ENCODE data around the gene HNRNPH2.

HNRNPH2 gene

DNA sequence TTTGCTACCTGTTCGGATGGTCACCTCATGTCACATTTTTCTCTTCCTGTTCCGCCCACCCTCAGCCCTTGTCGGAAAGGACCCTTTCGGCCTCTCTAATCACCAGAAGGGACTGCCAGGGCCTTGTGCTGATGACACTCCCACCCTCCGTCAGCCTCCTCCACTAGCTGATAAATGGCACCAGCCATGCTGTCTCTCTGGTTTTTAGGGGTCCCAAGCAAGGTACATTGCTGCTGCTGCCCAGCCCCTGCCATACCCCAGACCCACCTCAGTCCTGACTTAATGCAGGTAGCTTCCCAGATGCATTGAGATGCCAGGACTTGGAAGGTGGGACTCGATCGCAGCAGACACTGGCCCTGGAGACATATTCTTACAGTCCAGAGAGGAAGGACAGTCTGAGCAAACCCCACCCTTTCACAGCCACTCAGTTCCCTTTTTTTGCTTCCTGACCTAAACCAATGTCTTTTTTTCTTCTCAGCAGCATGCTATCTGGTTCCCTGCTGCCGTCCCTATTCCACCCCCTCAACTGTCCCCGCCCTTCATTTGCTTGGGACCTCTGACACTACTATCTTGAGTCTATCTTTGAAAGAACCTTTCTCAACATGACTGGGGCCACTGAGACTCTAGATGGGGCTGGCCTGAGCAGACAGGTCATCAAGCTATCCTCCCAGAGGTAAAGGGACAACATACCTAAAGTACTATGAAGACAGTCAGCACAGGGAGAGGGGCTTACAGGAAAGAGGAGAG, 22.1 kb upstream of the HNRNPH2 start, which contains the start of gene BTK:
Gene BTK (minus strand): TSS at position 397 of the 747 bp plus-strand sequence. CDS start 10,907 bp downstream, outside the sequence.
- peak; percentile 55 for DNase-seq (ENCODE audit: low spot score)
- in situ Hi-C loops (cut with MboI; ENCODE audit: low pct_unique_long_range_greater_than_20kb, low sequenced_read_pairs, unreplicated experiment): no loop called here
- TF ChIP-seq, protein P1, sequence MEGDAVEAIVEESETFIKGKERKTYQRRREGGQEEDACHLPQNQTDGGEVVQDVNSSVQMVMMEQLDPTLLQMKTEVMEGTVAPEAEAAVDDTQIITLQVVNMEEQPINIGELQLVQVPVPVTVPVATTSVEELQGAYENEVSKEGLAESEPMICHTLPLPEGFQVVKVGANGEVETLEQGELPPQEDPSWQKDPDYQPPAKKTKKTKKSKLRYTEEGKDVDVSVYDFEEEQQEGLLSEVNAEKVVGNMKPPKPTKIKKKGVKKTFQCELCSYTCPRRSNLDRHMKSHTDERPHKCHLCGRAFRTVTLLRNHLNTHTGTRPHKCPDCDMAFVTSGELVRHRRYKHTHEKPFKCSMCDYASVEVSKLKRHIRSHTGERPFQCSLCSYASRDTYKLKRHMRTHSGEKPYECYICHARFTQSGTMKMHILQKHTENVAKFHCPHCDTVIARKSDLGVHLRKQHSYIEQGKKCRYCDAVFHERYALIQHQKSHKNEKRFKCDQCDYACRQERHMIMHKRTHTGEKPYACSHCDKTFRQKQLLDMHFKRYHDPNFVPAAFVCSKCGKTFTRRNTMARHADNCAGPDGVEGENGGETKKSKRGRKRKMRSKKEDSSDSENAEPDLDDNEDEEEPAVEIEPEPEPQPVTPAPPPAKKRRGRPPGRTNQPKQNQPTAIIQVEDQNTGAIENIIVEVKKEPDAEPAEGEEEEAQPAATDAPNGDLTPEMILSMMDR (IDR thresholded peaks at IDR 0.05; ENCODE audit: extremely low read depth, insufficient read depth, missing control alignments): no peak

DNA sequence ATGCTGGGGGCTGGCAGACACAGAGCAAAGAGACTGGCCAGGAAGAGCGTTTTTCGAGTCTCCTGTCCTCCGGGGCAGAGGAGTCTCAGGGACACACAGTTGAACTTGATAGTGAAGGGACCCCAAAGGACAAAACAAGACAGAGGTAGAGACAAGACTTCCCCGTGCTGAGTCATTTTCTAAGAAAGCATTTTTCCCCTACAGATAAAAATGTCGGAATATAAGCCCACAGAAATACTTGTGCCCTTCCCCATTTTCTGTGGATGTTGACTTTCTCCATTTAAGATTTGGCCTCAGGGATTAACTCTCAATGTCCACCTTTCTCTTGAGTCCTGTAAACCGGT, 21.5 kb upstream of the HNRNPH2 start:
- in situ Hi-C loops (cut with MboI; ENCODE audit: low pct_unique_long_range_greater_than_20kb, low sequenced_read_pairs, unreplicated experiment): no loop called here
- TF ChIP-seq, protein P1 (IDR thresholded peaks at IDR 0.05; ENCODE audit: extremely low read depth, insufficient read depth, missing control alignments): no peak
- no peak for DNase-seq (ENCODE audit: low spot score)

DNA sequence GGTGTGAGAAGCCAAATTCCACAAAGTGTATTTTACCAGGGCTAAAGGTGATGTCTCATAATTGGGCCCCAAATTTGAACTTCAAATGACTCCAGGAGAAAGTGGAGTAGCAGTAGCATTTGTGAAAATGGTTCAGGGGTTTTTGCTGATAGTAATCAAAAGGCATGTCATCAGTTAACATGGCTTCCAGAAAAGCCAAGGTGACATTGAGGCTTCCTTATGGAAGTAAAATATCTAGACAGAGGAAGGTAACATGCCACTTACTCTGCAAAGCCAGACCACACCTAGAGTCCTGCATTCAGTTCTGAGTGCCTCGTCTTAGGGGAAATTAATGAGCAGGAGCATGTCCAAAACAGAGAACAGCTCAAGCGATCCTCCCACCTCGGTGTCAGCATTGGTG, 19.4 kb upstream of the HNRNPH2 start:
- TF ChIP-seq, protein P1 (IDR thresholded peaks at IDR 0.05; ENCODE audit: extremely low read depth, insufficient read depth, missing control alignments): no peak
- DNase-seq (ENCODE audit: low spot score): no peak
- in situ Hi-C loops (cut with MboI; ENCODE audit: low pct_unique_long_range_greater_than_20kb, low sequenced_read_pairs, unreplicated experiment): no loop called here

DNA sequence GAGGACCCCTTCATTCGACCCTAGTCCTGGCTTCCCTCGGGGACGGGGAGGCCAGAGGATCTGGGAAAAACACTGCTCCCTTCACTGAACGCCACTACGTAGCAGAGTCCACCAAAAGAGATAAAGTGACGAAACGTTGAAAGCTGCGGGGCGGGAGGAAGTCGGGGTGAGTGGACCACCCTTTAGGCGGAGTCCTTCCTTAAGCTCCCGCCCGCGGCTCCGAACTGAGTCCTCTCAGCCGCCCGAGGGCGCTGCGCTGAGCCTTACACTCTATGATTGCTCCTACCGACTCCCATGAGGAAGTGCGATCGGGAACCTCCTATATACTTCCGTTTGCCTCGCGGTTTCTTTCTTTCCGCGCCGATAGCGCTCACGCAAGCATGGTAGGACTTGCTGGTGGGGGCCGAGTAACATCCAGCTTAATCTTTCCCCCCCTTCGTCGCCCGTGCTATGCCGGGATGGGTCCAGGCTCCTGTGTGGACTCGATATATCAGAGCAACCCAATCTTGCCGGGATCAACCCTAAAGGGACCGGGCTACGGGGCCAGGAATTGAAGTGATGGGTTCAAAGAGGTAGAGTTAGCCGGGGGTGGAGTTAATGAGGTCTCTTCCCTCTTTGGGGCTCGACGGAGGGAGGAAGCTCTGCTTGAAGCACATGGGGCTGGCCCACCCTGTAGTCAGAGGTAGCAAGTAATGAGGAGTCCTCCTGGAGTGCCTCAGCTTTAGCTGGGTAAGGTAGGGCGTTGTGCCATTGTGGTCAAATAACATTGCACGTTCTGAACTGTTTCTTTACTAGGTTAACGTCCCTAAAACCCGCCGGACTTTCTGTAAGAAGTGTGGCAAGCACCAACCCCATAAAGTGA, 17.1 kb upstream of the HNRNPH2 start, which contains the start of gene RPL36A:
Gene RPL36A (plus strand): TSS at position 348 of the 862 bp plus-strand sequence. CDS start 33 bp downstream, at position 381.
- in situ Hi-C loops (cut with MboI; ENCODE audit: low pct_unique_long_range_greater_than_20kb, low sequenced_read_pairs, unreplicated experiment): no loop called here
- TF ChIP-seq, protein P1 (IDR thresholded peaks at IDR 0.05; ENCODE audit: extremely low read depth, insufficient read depth, missing control alignments): peak; percentile 60
- DNase-seq (ENCODE audit: low spot score): peak; percentile 71

DNA sequence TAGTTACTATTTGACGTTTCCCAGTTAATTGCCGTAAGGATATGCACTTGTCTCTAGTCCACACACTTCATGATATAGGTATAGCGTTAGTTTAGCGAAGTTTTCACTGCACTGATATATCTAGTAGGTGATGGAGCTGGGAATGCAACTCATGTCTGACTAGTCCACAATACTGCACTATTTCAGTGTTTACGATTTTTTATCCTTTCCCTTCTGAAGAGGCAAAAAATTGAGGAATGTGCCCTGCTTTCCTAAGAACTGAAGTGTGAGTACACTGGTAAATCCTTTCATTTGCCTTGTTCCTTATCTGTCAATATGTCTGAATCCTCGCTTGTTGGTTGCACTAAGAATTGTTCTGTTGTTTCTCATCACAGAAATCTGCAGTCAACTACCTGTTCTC, 16.2 kb upstream of the HNRNPH2 start:
- no peak for DNase-seq (ENCODE audit: low spot score)
- TF ChIP-seq, protein P1 (IDR thresholded peaks at IDR 0.05; ENCODE audit: extremely low read depth, insufficient read depth, missing control alignments): no peak
- in situ Hi-C loops (cut with MboI; ENCODE audit: low pct_unique_long_range_greater_than_20kb, low sequenced_read_pairs, unreplicated experiment): no loop called here

DNA sequence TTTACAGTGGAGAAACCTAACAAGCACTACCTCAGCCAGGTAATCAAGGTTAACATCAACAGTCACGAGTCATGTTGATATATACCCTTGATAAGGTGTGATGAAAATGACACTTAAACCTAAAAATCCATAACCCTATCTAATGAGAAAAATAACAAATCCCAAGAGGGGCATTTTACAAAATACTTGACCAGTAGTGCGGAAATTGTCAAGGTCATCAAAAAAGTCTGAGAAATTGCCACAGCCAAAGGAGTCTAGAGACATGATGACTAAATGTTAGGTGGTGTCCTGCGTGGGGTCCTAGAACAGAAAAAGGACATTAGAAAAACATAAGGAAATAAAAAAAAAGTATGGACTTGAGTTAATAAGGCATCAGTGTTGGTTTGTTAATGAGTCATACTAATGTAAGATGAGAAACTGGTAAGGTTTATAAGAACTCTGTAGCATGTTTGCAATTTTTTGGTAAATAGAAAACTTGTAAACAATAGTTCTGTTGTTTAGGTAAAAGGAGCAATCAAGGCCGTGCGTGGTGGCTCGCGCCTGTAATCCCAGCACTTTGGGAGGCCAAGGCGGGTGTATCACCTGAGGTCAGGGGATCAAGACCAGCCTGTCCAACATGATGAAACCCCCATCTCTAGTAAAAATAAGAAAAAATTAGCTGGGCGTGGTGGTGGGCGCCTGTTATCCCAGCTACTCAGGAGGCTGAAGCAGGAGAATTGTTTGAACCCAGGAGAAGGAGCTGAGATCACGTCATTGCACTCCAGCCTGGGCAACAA, 14.3 kb upstream of the HNRNPH2 start:
- DNase-seq (ENCODE audit: low spot score): no peak
- TF ChIP-seq, protein P1 (IDR thresholded peaks at IDR 0.05; ENCODE audit: extremely low read depth, insufficient read depth, missing control alignments): no peak
- in situ Hi-C loops (cut with MboI; ENCODE audit: low pct_unique_long_range_greater_than_20kb, low sequenced_read_pairs, unreplicated experiment): no loop called here

Data from GM13977 (cell line).